ENCODE measurements around the gene CRHR1.

DNA sequence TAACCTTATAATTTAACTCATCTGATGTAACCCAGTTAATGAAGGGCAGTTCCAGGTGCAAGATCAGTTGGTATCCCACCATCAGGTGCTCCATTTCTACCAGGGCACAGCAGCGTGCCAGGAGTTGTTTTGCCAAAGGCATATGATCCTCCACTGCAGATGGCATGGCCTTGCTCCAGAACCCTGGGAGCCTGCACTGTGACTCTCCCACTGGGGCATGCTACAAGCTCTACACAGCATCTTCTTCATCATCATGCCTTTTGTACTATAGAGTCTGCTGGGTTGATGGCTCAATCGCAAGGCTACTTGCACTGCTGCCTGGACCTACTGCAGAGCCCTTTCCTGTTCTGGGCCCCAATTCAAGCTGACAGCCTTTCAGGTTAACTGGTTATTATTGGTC lies 98.9 kb downstream of the CRHR1 start:
- TF ChIP-seq TAF1 (IDR thresholded peaks at IDR 0.05; ENCODE audit: borderline replicate concordance, insufficient read depth, low read length): no peak
- TF ChIP-seq POLR2AphosphoS5 (IDR thresholded peaks at IDR 0.05; ENCODE audit: low read depth, low read length): no peak
- TF ChIP-seq, protein P1, sequence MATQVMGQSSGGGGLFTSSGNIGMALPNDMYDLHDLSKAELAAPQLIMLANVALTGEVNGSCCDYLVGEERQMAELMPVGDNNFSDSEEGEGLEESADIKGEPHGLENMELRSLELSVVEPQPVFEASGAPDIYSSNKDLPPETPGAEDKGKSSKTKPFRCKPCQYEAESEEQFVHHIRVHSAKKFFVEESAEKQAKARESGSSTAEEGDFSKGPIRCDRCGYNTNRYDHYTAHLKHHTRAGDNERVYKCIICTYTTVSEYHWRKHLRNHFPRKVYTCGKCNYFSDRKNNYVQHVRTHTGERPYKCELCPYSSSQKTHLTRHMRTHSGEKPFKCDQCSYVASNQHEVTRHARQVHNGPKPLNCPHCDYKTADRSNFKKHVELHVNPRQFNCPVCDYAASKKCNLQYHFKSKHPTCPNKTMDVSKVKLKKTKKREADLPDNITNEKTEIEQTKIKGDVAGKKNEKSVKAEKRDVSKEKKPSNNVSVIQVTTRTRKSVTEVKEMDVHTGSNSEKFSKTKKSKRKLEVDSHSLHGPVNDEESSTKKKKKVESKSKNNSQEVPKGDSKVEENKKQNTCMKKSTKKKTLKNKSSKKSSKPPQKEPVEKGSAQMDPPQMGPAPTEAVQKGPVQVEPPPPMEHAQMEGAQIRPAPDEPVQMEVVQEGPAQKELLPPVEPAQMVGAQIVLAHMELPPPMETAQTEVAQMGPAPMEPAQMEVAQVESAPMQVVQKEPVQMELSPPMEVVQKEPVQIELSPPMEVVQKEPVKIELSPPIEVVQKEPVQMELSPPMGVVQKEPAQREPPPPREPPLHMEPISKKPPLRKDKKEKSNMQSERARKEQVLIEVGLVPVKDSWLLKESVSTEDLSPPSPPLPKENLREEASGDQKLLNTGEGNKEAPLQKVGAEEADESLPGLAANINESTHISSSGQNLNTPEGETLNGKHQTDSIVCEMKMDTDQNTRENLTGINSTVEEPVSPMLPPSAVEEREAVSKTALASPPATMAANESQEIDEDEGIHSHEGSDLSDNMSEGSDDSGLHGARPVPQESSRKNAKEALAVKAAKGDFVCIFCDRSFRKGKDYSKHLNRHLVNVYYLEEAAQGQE (IDR thresholded peaks at IDR 0.05; ENCODE audit: insufficient read depth in 1 of 2, low read depth in 2 of 2, low read length in 2 of 2): no peak
- no peak for TF ChIP-seq FOXP2 (optimal IDR thresholded peaks at IDR 0.05; ENCODE audit: borderline replicate concordance, extremely low read depth, extremely low read length, insufficient read depth)

All from PFSK-1 (cell line).